DMS 273 (cell line): ENCODE results near the gene EDIL3.

Experiments used
- DNase-seq: peaks from one replicate; lab custom pipeline; 2025; ENCODE audit not compliant: unreplicated experiment; lab: John Stamatoyannopoulos, UW

EDIL3 gene

DNA sequence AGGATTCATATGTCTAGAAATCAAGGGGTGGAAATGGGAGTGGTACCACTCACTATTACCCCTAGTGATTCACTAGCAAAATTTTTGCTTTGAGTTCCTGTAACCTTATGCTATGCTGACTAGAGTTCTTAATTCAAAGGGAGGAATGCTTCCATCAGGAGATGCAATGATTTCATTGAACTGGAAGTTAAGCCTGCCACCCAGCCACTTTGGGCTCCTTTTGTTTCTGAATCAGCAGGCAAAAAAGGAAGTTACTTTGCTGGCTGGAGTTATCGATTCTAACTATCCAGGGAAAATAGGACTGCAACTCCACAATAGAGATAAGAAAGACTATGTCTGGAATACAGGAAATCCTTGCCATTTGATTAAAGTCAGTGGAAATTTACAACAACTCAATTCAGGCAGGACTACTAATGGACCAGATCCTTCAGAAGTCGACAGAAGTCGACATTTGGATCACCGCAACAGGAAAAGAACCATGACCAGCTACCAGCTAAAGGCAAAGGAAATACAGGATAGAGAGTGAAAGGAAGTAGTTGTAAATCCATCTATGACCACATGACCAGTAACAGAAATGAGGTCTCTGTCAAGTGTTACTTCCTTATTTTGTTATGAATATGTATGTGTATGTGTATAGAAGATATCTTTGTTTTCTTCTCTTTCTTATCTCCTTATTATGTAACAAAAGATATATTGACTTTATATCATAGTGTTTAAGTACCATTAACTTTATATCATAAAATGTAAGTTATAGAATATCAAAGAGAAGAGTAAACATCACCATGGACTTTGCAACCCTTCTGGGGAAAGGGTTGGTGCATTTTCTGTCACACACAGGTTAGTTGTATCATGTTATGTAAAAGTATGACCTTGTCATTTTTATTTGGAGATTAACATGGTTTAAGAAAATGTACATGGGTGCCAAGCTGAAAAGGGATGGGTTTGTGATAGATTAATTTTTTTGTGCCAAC lies 465.3 kb downstream of the EDIL3 start:
- DNase-seq: no peak

GRCh38 chr5:83917261-83917908 lies 467.3 kb downstream of the EDIL3 start:
- no peak for DNase-seq

- DNase-seq: no peak
These were observed 469.8 kb downstream of the EDIL3 start for GRCh38 chr5:83914662-83915418.

DNA sequence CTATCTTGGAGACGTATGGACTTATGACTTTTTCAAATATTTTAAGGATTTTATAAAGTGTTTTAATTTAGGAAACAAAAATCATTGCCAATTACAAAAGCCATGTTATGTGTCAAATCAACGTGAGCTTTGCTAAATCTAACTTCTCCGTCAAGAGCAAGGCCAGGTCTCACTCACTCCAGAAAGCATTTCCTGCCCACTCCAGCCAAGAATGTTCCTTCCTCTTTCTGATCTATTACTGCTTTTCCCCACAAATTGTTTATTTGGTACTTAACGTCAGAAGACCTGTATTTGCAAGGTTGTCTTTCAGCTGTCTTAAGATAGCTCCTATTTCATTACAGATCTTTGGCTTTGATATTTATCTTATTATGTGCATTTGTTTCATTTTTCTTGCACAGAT lies 470.5 kb downstream of the EDIL3 start:
- no peak for DNase-seq

DNA sequence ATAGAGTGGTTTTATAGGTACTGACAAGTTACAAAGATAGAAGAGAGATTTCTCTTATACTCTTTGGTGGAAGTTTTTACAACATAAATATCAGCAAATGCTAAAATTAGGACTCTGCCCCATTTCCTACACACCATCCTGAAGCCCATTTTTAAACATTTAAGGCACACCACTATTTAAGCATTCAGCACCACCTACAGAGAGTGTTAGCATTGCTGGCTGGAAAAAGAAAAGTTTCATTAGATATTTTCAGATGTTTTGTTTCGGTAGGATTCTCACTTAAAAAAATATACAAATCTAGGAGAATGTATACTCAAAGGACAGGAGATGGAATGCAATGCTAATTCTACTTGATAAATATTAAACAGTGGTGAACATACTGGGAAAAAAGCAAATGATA lies 471.1 kb downstream of the EDIL3 start:
- no peak for DNase-seq

DNA sequence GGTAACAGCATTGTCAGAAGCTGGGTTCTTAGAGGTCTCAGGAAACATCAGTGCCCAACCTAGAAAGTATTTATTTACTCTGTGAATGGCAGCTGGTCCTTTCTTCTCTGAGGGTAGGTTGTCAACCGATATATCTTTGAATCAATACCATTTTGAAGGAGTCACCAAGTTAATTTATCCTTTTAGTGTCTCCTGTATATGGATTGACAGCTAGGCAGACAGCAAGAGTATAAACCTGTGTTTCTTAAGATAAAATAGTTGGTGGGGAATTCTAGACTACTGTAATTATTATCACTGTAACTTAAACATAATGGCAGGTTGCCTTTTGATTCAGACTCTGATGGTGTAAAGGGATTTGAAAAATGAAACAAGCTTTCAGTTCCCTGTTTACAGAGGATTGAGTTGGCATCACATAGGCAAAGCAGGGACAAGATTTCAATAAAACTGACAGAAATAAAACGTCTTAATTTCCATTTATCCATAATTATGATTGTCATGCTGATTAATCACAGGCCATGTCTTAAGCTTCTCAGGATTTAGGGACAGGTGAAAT lies 473.2 kb downstream of the EDIL3 start:
- no peak for DNase-seq

DNA sequence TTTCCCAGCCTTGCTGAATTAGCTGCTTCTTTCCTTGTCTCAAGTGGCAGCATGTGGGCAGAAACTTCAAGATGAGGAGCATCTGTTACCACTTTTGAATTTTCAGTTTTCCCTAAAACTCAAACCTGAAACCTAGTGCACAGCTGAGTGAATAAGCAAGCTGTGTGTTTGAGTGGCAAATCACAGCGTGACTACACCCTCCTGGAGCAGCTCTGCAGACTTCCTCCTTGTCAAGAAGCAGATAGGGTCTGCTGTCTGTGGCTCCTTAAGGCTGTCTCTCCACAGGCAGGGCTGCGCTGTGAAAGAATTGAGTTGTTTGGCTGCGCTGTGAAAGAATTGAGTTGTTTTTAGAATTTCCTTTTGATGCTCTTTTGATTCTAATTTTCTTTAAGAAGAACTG lies 484.4 kb downstream of the EDIL3 start:
- no peak for DNase-seq

DNA sequence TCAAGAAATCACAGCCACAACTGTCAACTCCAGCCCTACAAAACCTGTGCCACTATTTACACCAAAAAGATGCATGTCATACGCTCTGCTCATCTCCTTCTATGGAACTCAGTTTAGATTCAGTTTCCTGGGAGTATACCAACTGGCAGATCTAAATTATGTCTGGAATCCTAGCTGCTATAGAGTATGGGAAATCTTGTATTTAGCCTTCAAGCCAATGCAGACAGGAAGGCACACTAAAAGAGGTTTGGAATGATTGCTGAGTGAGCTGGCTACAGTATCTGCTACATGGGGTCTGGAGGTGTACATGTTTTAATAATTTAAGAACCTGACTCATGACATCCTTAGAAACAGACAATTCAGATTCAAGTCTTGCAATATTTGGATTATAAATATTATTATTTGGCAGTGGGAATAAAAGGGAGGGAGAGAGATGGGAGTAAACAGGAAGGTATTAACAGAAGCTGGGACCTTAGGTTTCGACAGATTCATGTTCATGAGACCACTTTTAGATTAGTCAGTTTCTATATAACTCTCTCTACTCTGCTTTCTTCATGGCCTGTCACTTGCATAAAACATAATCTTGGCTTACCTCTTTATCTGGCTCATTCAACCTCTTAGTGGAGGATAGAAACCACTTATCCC lies 485.2 kb downstream of the EDIL3 start:
- no peak for DNase-seq

DNA sequence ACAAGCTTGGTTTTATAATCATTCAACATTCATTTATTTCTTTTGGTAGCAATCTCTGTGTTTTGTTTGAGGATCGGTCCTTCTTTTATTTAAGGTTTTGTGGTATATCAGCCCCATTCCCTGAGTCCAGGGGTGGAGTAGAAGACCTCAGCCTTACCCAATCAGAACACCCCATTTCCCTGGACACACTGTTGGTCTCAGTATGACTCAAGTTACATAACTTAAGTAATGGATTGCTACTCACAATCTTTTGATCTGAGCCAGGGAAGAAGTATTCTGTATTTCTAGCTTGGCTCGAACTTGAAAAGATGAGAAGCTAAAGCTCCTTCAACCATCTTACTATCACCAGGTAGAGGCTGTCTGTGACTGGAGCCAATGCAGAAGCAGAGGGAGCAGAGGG lies 488.8 kb downstream of the EDIL3 start:
- no peak for DNase-seq

- DNase-seq: no peak
These were observed 493.4 kb downstream of the EDIL3 start for GRCh38 chr5:83891261-83891660.
